Peyer's patch (tissue), 4 donors: Measurements from ENCODE around the gene ARHGEF19. TPM values are rescaled to one million over a fixed set of nuclear protein-coding genes. Genes with fewer than 3 reads are reported as not detected.

Experiments
- DNase-seq, 3 donors: peaks; one replicate each; pipeline ENCODE4 v3.0.0-alpha.2; 2017 to 2019
- H3K27ac ChIP-seq, 4 donors: fragments of 200-600 bp; sonication (generic); one replicate each; pipeline ENCODE4 v1.5.1; 2016 to 2019
- H3K27me3 ChIP-seq, 2 donors: fragments of 200-600 bp; sonication (generic); one replicate each; pipeline ENCODE4 v1.5.1; 2019
- H3K36me3 ChIP-seq, 3 donors: fragments of 200-600 bp; sonication (generic); one replicate each; pipeline ENCODE4 v1.5.1; 2016 to 2019
- H3K4me1 ChIP-seq, 4 donors: fragments of 200-600 bp; sonication (generic); one replicate each; pipeline ENCODE4 v1.5.1; 2016 to 2019
- H3K4me3 ChIP-seq, 4 donors: fragments of 200-600 bp; sonication (generic); 1 replicate in 3 of 4; 2 replicates in 1 of 4; pipeline ENCODE4 v1.5.1; 2016 to 2019; ENCODE audit warnings: mild to moderate bottlenecking in 1 of 4
- H3K9me3 ChIP-seq, 4 donors: fragments of 200-600 bp; sonication (generic); one replicate each; pipeline ENCODE4 v1.5.1; 2016 to 2019; ENCODE audit warnings: mild to moderate bottlenecking in 1 of 4
- CTCF ChIP-seq, 6 experiments: fragments of 450-650 bp in 4 of 6; fragments of 200-600 bp in 2 of 6; sonication (generic) in 1 of 6; IDR thresholded peaks; one replicate each; pipeline ENCODE4 v1.5.1; 2017 to 2019; ENCODE audit warnings: antibody characterized with exemption in 6 of 6, mild to moderate bottlenecking in 3 of 6, moderate library complexity in 1 of 6
- POLR2A ChIP-seq, 2 donors: fragments of 450-650 bp; IDR thresholded peaks; one replicate each; pipeline ENCODE4 v1.5.1; 2017; ENCODE audit warnings: antibody characterized with exemption in 2 of 2, mild to moderate bottlenecking in 2 of 2, moderate library complexity in 2 of 2
- total RNA-seq, 4 donors: library from RNA; depleted of rRNA; stranded (reverse); fragments of >200 nt; gene quantifications; one replicate each; pipeline ENCODE4 v1.1.0, GENCODE V29; 2016

Gene ARHGEF19
- total RNA-seq, 4 donors from 2014 or later, result 6.0 to 16.5 (median 7.3) TPM

GRCh38 chr1:16211824-16212223, 628 bp downstream of the ARHGEF19 start:
- no peak overlapping the region for H3K27ac ChIP-seq

GRCh38 chr1:16210581-16210980, 1.9 kb downstream of the ARHGEF19 start:
- H3K4me3 ChIP-seq, result no peak overlapping the region
- H3K27me3 ChIP-seq, result no peaks in the 10 kb centered on the region
- DNase-seq, result no peak
- no peaks in the 10 kb centered on the region for H3K36me3 ChIP-seq
- H3K27ac ChIP-seq, result no peak overlapping the region
- H3K9me3 ChIP-seq, result no peaks in the 10 kb centered on the region
- H3K4me1 ChIP-seq, result peaks cover 0 to 11% (median 8%) of the 10 kb centered on the region in 4 donors
- TF ChIP-seq POLR2A (IDR thresholded peaks at IDR 0.05), result no peak
- no peak for TF ChIP-seq CTCF (IDR thresholded peaks at IDR 0.05)

More at GRCh38 chr1:16211824-16212223, 628 bp downstream of the ARHGEF19 start:
- Histone ChIP-seq H3K9me3 (no peaks in the 10 kb centered on the region), H3K36me3 (no peaks in the 10 kb centered on the region), H3K4me1 (peaks cover 0 to 15% (median 10%) of the 10 kb centered on the region in 4 donors), H3K4me3 (no peak overlapping the region), H3K27me3 (no peaks in the 10 kb centered on the region)
- TF ChIP-seq CTCF (IDR thresholded peaks at IDR 0.05) (no peak), POLR2A (IDR thresholded peaks at IDR 0.05) (no peak)
- DNase-seq, result no peak

GRCh38 chr1:16209847-16210407, 2.5 kb downstream of the ARHGEF19 start:
- DNase-seq, result no peak
- Histone ChIP-seq H3K9me3 (no peaks in the 10 kb centered on the region), H3K27ac (no peak overlapping the region), H3K27me3 (no peaks in the 10 kb centered on the region), H3K4me3 (no peak overlapping the region), H3K4me1 (peaks cover 0 to 11% (median 8%) of the 10 kb centered on the region in 4 donors), H3K36me3 (no peaks in the 10 kb centered on the region)
- TF ChIP-seq CTCF (IDR thresholded peaks at IDR 0.05) (no peak), POLR2A (IDR thresholded peaks at IDR 0.05) (no peak)

- H3K27me3 ChIP-seq, result no peaks in the 10 kb centered on the region
- no peaks in the 10 kb centered on the region for H3K36me3 ChIP-seq
- no peak for TF ChIP-seq CTCF (IDR thresholded peaks at IDR 0.05)
- TF ChIP-seq POLR2A (IDR thresholded peaks at IDR 0.05), result no peak
- no peak for DNase-seq
- H3K4me3 ChIP-seq, result no peak overlapping the region
- peaks cover 0 to 11% (median 8%) of the 10 kb centered on the region in 4 donors for H3K4me1 ChIP-seq
- H3K27ac ChIP-seq, result no peak overlapping the region
- H3K9me3 ChIP-seq, result no peaks in the 10 kb centered on the region
Observed at GRCh38 chr1:16209132-16209846, 3.2 kb downstream of the ARHGEF19 start.

- Histone ChIP-seq H3K27ac (no peak overlapping the region), H3K4me3 (no peak overlapping the region), H3K27me3 (no peaks in the 10 kb centered on the region), H3K9me3 (no peaks in the 10 kb centered on the region), H3K36me3 (no peaks in the 10 kb centered on the region), H3K4me1 (peaks cover 0 to 11% (median 8%) of the 10 kb centered on the region in 4 donors)
- TF ChIP-seq POLR2A (IDR thresholded peaks at IDR 0.05) (no peak), CTCF (IDR thresholded peaks at IDR 0.05) (no peak)
- no peak for DNase-seq
Observed at GRCh38 chr1:16208270-16208987, 4.0 kb downstream of the ARHGEF19 start.
